GM12872 (cell line): ENCODE results near the gene NUBP2.

Experiments used
- CTCF ChIP-seq: IDR thresholded peaks from 3 replicates; pipeline ENCODE4 v1.5.1; 2011; ENCODE audit warnings: low read depth, mild to moderate bottlenecking, low read length, moderate library complexity; ENCODE audit not compliant: insufficient read depth

Gene NUBP2

GRCh38 chr16:1766231-1766630 is 16.5 kb upstream of the NUBP2 start:
- TF ChIP-seq CTCF: no peak

GRCh38 chr16:1766701-1767100 is 16.1 kb upstream of the NUBP2 start:
- no peak for TF ChIP-seq CTCF

- no peak for TF ChIP-seq CTCF
Observed at GRCh38 chr16:1767116-1767994, 15.4 kb upstream of the NUBP2 start.

- TF ChIP-seq CTCF: no peak
Observed at GRCh38 chr16:1768061-1768766, 14.5 kb upstream of the NUBP2 start.

- no peak for TF ChIP-seq CTCF
Observed at GRCh38 chr16:1768767-1769401, 13.9 kb upstream of the NUBP2 start.

- no peak for TF ChIP-seq CTCF
Observed at GRCh38 chr16:1769402-1770300, 13.1 kb upstream of the NUBP2 start.
